Ishikawa (cell line): Measurements from ENCODE around the gene PKNOX2.

Experiments
- CEBPB ChIP-seq: IDR thresholded peaks from 2 replicates; pipeline ENCODE4 v1.6.1; 2012
- CREB1 ChIP-seq: IDR thresholded peaks from 2 replicates; pipeline ENCODE4 v1.6.1; 2012; ENCODE audit warnings: low read depth
- EGR1 ChIP-seq: IDR thresholded peaks from 2 replicates; pipeline ENCODE4 v1.6.1; 2012
- EP300 ChIP-seq: IDR thresholded peaks from 2 replicates; pipeline ENCODE4 v1.6.1; 2012; ENCODE audit warnings: borderline replicate concordance
- FOXM1 ChIP-seq: IDR thresholded peaks from 2 replicates; pipeline ENCODE4 v1.6.1; 2012; ENCODE audit warnings: low read depth, borderline replicate concordance
- NFIC ChIP-seq: IDR thresholded peaks from 2 replicates; pipeline ENCODE4 v1.6.1; 2012
- RAD21 ChIP-seq: IDR thresholded peaks from 2 replicates; pipeline ENCODE4 v1.6.1; 2012; ENCODE audit warnings: low read depth
- TAF1 ChIP-seq: IDR thresholded peaks from 2 replicates; pipeline ENCODE4 v1.6.1; 2012; ENCODE audit warnings: low read depth, mild to moderate bottlenecking
- TCF12 ChIP-seq: IDR thresholded peaks from 2 replicates; pipeline ENCODE4 v1.6.1; 2012; ENCODE audit warnings: low read depth
- TEAD4 ChIP-seq: IDR thresholded peaks from 2 replicates; pipeline ENCODE4 v1.6.1; 2012
- YY1 ChIP-seq: IDR thresholded peaks from 2 replicates; pipeline ENCODE4 v1.6.1; 2012; ENCODE audit warnings: low read depth
- ZBTB7A ChIP-seq: IDR thresholded peaks from 2 replicates; pipeline ENCODE4 v1.6.1; 2012; ENCODE audit warnings: low read depth
- TF ChIP-seq, protein P1 (sequence below): IDR thresholded peaks from 2 replicates; pipeline ENCODE4 v1.6.1; 2012; ENCODE audit warnings: low read depth, mild to moderate bottlenecking
- TF ChIP-seq, protein P2 (sequence below): IDR thresholded peaks from 2 replicates; pipeline ENCODE4 v1.6.1; 2012
- TF ChIP-seq, protein P3 (sequence below): IDR thresholded peaks from 2 replicates; pipeline ENCODE4 v1.6.1; 2012

The PKNOX2 gene

DNA sequence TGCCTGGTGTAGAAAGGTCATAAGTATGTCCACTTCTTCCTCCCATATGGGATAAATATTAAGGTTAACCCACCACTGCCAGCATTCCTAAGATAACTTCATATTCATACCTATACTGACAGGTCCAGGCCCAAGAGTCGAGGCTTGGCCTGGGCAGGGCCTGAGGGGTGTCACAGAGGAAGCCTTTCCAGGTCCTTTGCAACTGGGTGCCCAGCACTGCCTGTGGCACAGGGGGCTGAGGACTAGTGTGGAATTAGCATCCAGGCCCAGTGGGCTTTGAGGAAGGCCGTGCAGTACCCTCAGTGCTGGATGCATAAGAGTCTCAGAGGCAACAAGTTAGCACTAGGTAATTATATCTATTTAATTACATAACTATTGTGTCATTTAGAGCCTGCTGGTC is 65.4 kb downstream of the PKNOX2 start:
- TF ChIP-seq TAF1 (no peak), TEAD4 (no peak), EGR1 (no peak)
- TF ChIP-seq, protein P1, sequence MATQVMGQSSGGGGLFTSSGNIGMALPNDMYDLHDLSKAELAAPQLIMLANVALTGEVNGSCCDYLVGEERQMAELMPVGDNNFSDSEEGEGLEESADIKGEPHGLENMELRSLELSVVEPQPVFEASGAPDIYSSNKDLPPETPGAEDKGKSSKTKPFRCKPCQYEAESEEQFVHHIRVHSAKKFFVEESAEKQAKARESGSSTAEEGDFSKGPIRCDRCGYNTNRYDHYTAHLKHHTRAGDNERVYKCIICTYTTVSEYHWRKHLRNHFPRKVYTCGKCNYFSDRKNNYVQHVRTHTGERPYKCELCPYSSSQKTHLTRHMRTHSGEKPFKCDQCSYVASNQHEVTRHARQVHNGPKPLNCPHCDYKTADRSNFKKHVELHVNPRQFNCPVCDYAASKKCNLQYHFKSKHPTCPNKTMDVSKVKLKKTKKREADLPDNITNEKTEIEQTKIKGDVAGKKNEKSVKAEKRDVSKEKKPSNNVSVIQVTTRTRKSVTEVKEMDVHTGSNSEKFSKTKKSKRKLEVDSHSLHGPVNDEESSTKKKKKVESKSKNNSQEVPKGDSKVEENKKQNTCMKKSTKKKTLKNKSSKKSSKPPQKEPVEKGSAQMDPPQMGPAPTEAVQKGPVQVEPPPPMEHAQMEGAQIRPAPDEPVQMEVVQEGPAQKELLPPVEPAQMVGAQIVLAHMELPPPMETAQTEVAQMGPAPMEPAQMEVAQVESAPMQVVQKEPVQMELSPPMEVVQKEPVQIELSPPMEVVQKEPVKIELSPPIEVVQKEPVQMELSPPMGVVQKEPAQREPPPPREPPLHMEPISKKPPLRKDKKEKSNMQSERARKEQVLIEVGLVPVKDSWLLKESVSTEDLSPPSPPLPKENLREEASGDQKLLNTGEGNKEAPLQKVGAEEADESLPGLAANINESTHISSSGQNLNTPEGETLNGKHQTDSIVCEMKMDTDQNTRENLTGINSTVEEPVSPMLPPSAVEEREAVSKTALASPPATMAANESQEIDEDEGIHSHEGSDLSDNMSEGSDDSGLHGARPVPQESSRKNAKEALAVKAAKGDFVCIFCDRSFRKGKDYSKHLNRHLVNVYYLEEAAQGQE = no peak
- TF ChIP-seq, protein P2, sequence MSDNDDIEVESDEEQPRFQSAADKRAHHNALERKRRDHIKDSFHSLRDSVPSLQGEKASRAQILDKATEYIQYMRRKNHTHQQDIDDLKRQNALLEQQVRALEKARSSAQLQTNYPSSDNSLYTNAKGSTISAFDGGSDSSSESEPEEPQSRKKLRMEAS = no peak

DNA sequence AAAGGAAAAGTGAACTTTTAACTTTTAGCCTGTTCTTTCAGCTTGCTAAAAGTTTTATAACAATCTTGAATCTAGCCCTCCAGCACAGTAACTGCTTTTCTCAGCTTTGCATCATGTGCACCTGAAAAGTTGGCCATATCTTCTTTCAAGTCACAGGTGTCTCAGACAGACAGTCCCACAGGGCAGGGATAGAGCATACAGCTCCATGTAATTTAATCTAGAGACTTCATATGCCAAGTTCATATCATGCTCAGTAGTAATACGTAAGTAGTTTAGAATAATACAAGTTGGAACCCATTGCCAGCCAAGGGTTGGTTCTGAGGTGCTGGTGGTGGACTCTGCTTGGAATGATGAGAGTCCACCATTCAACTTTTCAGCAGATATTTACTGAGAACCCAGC is 68.6 kb downstream of the PKNOX2 start:
- TF ChIP-seq CEBPB (no peak), EGR1 (no peak), ZBTB7A (no peak), CREB1 (no peak), TAF1 (no peak), TCF12 (no peak), EP300 (no peak), YY1 (no peak), NFIC (no peak)
- TF ChIP-seq, protein P2 = no peak

DNA sequence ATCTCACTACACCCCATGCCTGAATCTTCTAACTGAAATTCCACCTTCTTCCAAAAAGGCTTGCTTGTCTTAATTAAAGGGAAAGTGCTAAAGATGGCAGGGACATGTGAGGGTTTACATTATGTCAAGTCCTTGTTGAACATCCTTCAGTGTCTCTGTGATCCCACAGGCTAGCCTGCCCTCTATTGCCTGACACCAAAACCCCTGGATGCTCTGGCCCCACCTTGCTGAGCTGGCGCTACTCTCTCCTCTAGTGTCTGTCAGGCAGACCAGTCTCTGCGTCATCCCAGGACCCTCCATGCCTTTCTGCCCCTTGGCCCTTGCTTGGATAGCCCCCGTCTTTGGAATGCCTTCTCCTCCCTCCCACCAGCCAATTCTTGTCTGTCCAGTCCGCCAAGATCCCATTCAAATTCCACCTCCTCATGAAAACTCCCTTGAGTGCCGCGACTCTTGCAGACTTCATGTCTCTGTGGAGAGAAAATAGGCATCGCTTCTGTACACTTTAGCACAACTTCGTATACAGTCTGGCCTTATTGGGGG is 69.3 kb downstream of the PKNOX2 start:
- TF ChIP-seq NFIC = no peak
- TF ChIP-seq EGR1 = no peak
- TF ChIP-seq YY1 = no peak
- TF ChIP-seq EP300 = no peak
- TF ChIP-seq TAF1 = no peak
- TF ChIP-seq, protein P3, sequence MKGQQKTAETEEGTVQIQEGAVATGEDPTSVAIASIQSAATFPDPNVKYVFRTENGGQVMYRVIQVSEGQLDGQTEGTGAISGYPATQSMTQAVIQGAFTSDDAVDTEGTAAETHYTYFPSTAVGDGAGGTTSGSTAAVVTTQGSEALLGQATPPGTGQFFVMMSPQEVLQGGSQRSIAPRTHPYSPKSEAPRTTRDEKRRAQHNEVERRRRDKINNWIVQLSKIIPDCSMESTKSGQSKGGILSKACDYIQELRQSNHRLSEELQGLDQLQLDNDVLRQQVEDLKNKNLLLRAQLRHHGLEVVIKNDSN = no peak
- TF ChIP-seq RAD21 = no peak
- no peak for TF ChIP-seq FOXM1
- TF ChIP-seq, protein P2 = no peak
- no peak for TF ChIP-seq CREB1

DNA sequence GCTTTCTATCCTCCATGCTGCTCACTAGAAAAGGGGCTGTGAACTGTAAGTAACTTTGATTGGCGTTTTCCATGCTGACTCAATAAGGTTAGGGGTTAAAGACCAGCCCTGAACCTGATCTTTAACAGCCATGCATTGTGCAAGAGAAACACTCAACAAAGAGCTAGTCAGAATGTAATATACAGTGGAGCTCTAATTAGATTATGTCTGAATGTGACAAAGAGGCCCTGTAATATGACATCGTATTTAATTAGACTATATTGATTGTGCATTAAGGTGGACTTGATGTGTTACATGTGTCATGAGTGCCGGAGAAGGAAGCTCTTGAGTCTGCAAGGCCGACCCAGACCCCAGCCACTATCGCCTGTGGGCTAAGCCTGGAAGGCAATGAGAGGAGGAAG is 70.5 kb downstream of the PKNOX2 start:
- TF ChIP-seq TEAD4 (no peak), CEBPB (no peak), EP300 (no peak), RAD21 (no peak), FOXM1 (no peak), EGR1 (no peak), YY1 (no peak), CREB1 (no peak), ZBTB7A (no peak), TAF1 (no peak), NFIC (no peak), TCF12 (no peak)
- TF ChIP-seq, protein P1 = no peak
- TF ChIP-seq, protein P2 = no peak
- TF ChIP-seq, protein P3 = no peak

DNA sequence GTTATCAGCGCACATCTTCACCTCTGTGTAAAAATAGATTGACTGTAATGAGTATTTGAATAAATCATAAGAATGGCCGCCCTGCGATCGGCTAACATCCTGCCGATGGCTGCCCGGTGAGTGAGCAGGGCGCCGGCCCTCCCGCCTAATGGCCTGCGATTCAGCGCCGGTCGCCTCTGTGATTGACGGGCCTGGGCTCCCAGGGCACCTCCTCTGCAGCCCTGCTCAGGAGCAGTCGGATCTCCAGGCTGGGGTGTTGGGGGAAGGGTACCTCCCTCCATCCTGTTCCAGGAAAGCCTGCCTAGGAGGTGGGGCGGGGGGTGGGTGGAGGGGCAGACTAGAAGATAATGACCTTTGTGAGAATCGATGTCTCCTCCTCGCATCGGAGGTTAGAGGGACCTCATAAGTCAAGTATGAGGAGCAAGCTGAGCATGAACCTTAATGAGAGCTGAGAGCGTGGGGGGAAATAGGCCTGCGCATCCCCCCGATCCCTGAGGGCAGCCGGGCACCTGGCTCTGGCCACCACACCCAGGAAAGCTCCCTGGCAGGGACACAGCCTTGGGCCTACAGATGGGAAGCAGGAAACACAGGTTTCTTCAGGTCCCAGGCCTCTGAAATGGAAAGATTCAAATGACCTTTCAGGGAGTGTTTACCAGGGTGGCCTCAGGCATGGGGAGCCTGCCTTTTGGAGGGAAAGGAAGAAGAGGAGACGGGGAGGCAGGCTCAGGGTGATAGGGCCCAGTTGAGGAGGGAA is 71.7 kb downstream of the PKNOX2 start:
- TF ChIP-seq TAF1 = no peak
- no peak for TF ChIP-seq ZBTB7A
- TF ChIP-seq, protein P2 = no peak
- TF ChIP-seq EP300 = no peak
- TF ChIP-seq TEAD4 = no peak
- no peak for TF ChIP-seq RAD21
- TF ChIP-seq TCF12 = no peak
- no peak for TF ChIP-seq CEBPB
- TF ChIP-seq, protein P3 = no peak
- TF ChIP-seq, protein P1 = no peak
- TF ChIP-seq YY1 = no peak
